Stimulated activated effector memory CD8-positive, alpha-beta T cell treated with anti-CD3 and anti-CD28 coated beads, Interleukin-12 subunit alpha, Interleukin-12 subunit beta, amount 100 ng/mL, for 72 hours (primary cell): ENCODE measurements around the gene NOXO1.

Experiments used
- ATAC-seq: fragments of 150-1000 bp; cut with Tn5 transposase; 2 replicates; pipeline ENCODE4 v1.10.0; 2021
- DNase-seq, 2 donors: peaks; one replicate each; pipeline ENCODE4 v3.0.0; 2021 to 2022; ENCODE audit warnings: low spot score in 2 of 2
- H3K27ac Mint-ChIP-seq: one replicate; pipeline ENCODE4 v1.8.0; 2022; ENCODE audit warnings: mild to moderate bottlenecking, mixed read lengths
- H3K36me3 Mint-ChIP-seq: one replicate; pipeline ENCODE4 v1.8.0; 2022; ENCODE audit warnings: mild to moderate bottlenecking, mixed read lengths
- H3K4me1 Mint-ChIP-seq: one replicate; pipeline ENCODE4 v1.8.0; 2022; ENCODE audit warnings: mixed read lengths
- H3K4me3 Mint-ChIP-seq: one replicate; pipeline ENCODE4 v1.8.0; 2022; ENCODE audit warnings: mild to moderate bottlenecking, mixed read lengths
- H3K9me3 Mint-ChIP-seq: one replicate; pipeline ENCODE4 v1.8.0; 2022; ENCODE audit warnings: mixed read lengths

Gene NOXO1, protein sequence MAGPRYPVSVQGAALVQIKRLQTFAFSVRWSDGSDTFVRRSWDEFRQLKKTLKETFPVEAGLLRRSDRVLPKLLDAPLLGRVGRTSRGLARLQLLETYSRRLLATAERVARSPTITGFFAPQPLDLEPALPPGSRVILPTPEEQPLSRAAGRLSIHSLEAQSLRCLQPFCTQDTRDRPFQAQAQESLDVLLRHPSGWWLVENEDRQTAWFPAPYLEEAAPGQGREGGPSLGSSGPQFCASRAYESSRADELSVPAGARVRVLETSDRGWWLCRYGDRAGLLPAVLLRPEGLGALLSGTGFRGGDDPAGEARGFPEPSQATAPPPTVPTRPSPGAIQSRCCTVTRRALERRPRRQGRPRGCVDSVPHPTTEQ

DNA sequence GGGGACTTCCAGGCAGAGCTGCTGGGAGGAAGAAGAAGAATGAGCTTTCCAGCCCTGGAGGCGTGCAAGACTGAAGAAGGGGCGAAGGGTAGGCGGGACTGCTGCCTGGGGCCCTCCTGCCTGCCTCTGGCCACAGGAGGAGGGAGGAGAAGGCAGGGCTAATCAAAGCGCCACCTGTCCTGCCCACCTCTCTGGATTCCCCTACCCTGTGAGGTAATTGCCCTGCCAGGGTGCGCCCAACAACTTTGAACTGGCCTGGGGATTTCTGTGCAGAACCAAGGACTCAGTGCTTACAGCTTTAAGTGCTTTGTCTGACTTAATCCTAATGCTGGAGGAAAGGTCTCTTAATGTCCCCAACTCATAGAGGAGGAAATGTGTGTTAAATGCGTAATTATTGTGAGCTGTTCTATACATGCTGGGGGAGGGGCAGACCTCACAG, at the start of gene NOXO1:
Gene NOXO1 (minus strand): TSS at position 72 of the 439 bp plus-strand sequence. CDS start 290 bp downstream, outside the sequence.
- Mint-ChIP-seq H3K4me3 (no peak within 1 kb of the TSS), H3K27ac (no peak within 1 kb of the TSS), H3K36me3 (peaks cover 34% of the 10 kb centered on the region), H3K9me3 (no peaks in the 10 kb centered on the region), H3K4me1 (peaks cover 35% of the 10 kb centered on the region)
- ATAC-seq = no peak
- DNase-seq = no peak

DNA sequence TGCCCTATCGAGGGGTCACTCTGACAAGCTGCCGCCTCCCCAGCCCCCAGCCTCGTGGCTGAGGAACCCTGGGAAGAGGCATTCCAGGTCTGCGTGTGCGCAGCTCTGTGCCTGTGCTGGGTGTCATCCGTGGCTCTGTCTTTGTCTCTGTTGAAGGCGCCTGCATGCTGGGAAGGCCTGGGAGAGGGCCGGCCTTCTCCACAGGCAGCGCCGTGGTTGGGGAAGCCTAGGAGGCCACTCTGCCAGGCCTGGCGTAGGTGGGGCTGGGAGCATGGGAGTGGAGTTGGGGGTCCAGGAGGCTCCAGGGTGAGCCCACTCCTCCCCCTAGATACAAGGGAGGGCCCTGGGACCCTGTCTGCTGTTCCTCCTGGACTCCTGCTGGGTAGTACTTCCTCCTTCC, 48.8 kb upstream of the NOXO1 start:
- Mint-ChIP-seq H3K4me1 (peaks cover 17% of the 10 kb centered on the region), H3K36me3 (no peaks in the 10 kb centered on the region), H3K9me3 (no peaks in the 10 kb centered on the region), H3K4me3 (no peak overlapping the region), H3K27ac (no peak overlapping the region)
- no peak for ATAC-seq
- no peak for DNase-seq

DNA sequence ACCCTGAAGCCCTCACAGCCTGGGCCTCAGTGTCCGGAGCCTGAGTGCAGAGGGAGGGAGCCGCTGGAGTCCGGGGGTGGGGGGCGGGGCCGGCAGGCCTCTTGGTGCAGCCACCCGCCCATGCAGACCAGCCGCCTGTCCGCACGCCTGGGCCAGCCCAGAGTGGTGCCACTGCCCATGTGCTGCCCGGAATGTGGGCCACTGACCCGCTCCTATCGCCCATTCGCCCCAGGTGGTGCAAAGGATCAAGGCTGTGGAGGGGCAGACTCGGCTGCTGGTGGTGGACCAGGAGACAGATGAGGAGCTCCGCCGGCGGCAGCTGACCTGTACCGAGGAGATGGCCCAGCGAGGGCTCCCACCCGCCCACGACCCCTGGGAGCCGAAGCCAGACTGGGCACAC, 48.1 kb upstream of the NOXO1 start:
- ATAC-seq = no peak
- Mint-ChIP-seq H3K9me3 (no peaks in the 10 kb centered on the region), H3K4me3 (no peak overlapping the region), H3K36me3 (no peaks in the 10 kb centered on the region), H3K27ac (no peak overlapping the region), H3K4me1 (peaks cover 17% of the 10 kb centered on the region)
- no peak for DNase-seq

DNA sequence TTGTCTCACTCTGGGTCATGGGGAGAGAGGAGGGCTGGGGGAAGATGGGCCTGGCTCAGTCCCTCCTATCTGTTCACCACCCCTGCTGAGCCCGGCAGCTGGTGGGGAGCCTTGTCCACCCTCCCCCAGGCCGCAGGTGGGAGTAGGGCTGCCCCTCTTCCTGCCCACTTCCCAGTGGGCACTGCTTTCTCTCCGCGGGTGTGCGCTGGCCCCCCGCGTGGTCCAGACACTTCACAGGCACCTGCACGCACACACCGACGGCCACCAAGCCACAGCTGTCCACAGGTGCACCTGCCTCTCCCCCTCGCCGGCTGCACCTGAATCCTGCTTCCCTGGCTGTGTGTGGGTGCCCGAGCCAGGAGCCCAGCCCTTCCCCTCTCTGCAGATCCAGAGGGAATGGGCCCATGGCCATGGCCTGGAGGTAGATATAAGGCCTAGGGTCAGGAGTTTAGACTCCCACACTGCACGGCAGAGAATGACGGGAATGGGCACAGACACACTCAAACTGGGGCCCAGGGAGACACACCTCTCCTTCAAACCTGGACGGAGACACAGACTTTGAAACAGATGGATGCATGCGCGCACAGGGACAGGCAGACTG, 47.5 kb upstream of the NOXO1 start:
- no peak for DNase-seq
- no peak for ATAC-seq
- H3K36me3 Mint-ChIP-seq = no peaks in the 10 kb centered on the region
- H3K4me1 Mint-ChIP-seq = peaks cover 17% of the 10 kb centered on the region
- H3K27ac Mint-ChIP-seq = no peak overlapping the region
- H3K4me3 Mint-ChIP-seq = no peak overlapping the region
- H3K9me3 Mint-ChIP-seq = no peaks in the 10 kb centered on the region

DNA sequence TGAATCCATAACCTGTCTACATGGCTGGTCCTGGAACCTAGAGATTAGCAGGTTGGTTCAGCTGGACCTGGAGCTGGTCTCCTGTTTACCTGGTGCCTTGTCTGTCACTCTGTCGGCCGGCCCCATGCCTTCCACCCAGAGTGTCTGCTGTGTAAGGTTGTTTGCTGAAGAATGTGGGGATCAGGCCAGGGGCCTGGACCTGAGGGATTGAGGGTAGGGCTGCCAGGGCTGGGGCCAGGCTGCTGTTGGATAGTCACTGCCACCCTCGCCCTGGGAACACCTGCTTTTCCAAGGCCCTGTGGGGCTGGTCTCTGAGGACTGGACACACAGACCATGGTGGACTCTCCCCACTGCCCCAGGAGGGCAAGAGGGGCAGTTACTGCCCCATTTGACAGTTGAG, 46.9 kb upstream of the NOXO1 start:
- H3K9me3 Mint-ChIP-seq = no peaks in the 10 kb centered on the region
- no peak overlapping the region for H3K27ac Mint-ChIP-seq
- H3K4me3 Mint-ChIP-seq = peak overlapping the region; percentile 55
- ATAC-seq (no peak), DNase-seq (no peak)
- no peaks in the 10 kb centered on the region for H3K36me3 Mint-ChIP-seq
- peaks cover 22% of the 10 kb centered on the region for H3K4me1 Mint-ChIP-seq

DNA sequence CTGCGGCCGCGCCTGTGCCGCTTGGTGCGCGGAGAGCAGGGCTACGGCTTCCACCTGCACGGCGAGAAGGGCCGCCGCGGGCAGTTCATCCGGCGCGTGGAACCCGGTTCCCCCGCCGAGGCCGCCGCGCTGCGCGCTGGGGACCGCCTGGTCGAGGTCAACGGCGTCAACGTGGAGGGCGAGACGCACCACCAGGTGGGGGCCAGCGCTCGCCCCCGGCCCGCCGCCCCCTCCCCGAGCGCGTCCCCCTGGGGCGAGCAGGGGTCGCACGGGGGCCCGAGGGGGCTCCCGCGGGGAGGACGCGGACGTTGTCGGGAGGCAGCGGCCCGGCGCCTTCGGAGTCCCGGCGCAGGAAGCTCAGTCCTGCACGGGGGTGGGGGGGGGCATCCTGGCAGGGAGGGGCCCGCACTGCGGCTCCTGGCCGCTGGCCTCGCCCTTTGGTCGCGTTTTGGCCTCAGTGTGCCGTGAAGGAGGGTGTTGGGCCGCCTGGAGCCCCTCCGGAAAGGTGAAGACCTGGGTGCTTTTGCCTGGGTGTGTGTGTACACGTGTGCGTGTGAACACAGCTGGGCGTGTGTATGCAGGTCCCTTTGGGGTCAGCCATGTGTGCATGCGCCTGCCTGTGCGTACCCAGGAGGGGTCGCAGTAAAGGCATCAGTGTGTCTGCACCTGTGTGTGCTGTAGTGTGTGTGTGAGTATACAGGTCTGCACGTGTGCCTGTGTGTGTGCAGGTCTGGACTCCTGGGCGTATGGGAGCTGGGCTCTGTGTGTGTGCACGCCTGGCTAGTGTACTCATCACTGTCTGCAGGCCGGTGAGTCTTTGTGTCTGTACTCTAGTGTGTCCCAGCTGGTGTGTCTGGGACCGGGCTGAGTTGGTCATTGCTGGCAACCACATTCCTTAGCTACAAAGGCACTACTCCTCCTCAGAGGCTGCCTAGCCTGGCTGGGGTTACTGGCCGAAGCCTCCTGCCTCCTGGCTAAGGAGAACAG, 46.0 kb upstream of the NOXO1 start:
- Mint-ChIP-seq H3K4me1 (peaks cover 27% of the 10 kb centered on the region), H3K4me3 (peak overlapping the region; percentile 55), H3K27ac (no peak overlapping the region), H3K9me3 (no peaks in the 10 kb centered on the region), H3K36me3 (no peaks in the 10 kb centered on the region)
- DNase-seq (no peak), ATAC-seq (peak; percentile 25)

DNA sequence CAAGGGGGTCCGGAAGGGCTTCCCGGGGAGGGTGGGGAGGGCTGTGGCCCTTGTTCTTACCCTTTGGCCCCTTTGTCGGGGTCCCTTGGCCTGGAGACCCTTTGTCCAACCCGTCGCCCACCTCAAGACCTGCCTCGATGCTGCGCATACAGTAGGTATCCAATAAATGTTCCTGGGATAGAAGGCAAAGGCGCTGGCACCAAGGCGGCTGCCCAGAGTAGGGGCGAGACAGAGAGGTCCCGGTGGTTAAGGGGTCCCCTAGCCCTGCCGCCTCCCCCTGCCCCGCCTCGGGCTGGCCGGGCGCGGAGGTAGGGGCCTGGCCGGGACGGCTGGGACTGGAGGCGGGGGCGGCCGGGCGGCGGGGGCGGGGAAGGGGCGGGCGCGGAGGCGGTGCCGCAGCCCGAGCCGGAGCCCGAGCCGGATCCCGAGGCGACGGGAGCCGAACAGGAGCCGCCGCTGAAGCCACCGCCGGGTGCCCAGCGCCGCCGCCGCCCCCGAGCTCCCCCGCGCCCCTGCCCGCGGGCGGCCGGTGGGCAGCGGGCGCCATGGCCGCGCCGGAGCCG, 45.3 kb upstream of the NOXO1 start, which contains the start of gene NHERF2:
Gene NHERF2 (plus strand): TSS at position 442 of the 563 bp plus-strand sequence. CDS start 104 bp downstream, at position 546.
- ATAC-seq = peak; percentile 1
- Mint-ChIP-seq H3K4me3 (peak within 1 kb of the TSS; percentile 55), H3K4me1 (peaks cover 24% of the 10 kb centered on the region), H3K27ac (no peak within 1 kb of the TSS), H3K9me3 (no peaks in the 10 kb centered on the region), H3K36me3 (no peaks in the 10 kb centered on the region)
- DNase-seq = no peak

DNA sequence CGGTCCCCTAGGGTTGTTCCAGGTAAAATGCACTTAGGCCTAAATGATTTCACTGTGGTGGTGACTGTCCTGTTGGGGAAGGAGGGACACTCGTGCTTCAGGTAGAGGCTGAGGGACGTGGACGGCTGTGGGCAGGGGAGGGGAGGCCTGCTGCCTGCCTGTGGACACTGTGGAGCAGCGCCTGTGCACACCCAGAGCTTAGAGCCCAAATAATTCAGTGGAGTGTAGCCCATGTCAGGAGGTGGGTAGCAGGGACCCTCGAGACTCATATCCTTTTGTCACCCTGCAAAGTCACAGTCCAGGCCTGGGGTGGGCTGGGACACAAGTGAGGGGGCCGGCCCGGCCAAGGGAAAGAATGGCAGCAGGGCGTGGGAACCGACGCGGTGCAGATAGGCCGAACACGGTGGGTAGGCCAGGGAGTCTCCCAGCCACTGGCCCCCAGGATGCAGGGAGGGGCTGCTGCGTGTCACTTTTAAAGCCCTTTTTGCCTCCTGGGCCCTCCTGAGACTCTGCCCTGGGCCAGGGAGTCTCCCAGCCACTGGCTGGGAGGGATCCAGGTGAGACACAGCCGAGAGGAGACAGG, 44.7 kb upstream of the NOXO1 start:
- Mint-ChIP-seq H3K4me1 (peaks cover 24% of the 10 kb centered on the region), H3K4me3 (peak overlapping the region; percentile 55), H3K27ac (no peak overlapping the region), H3K36me3 (no peaks in the 10 kb centered on the region), H3K9me3 (no peaks in the 10 kb centered on the region)
- no peak for DNase-seq
- ATAC-seq = no peak

DNA sequence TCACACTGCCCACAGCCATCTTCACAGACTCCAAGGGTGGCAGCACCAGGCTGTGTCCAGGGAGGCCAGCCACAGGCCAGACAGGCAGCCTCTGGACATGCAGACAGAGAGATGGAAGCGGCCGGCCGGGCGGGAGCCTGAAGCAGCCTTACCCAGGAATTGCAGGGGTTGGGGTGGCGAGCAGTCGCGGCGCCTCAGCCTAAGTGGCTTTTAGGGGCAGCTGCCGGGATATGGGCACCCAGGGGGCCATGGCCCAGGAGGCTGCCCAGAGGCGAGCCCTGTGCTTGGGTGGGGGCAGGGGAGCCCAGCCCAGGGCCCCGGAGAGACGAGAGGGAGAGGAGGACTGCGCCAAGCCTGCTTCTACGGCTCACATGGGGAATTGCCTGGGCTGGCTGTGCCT, 44.0 kb upstream of the NOXO1 start:
- ATAC-seq (no peak), DNase-seq (no peak)
- no peaks in the 10 kb centered on the region for H3K9me3 Mint-ChIP-seq
- H3K4me3 Mint-ChIP-seq = peak overlapping the region; percentile 55
- H3K4me1 Mint-ChIP-seq = peaks cover 30% of the 10 kb centered on the region
- H3K27ac Mint-ChIP-seq = peak overlapping the region; percentile 52
- H3K36me3 Mint-ChIP-seq = no peaks in the 10 kb centered on the region

DNA sequence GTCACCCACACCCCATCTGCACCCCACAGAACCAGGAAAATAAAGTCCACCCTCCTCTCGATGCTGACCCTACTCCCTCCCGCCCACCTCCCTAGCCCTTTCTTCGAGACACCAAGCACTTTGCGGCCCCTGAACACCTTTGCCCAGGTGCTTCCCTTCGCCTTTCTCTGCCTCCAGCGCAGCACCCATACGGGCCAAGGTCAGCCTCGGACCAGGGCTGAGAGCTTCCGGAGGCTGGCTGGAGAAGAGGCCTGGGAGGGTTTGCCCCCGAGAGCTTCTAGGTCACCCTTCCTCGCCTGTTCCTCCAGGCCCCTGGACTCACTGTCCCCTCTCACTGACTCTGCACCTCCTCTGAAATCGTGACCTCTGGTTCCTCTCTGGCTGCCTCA, 42.8 kb upstream of the NOXO1 start:
- Mint-ChIP-seq H3K36me3 (no peaks in the 10 kb centered on the region), H3K27ac (no peak overlapping the region), H3K4me1 (peaks cover 30% of the 10 kb centered on the region), H3K9me3 (no peaks in the 10 kb centered on the region), H3K4me3 (no peak overlapping the region)
- ATAC-seq (no peak), DNase-seq (no peak)

DNA sequence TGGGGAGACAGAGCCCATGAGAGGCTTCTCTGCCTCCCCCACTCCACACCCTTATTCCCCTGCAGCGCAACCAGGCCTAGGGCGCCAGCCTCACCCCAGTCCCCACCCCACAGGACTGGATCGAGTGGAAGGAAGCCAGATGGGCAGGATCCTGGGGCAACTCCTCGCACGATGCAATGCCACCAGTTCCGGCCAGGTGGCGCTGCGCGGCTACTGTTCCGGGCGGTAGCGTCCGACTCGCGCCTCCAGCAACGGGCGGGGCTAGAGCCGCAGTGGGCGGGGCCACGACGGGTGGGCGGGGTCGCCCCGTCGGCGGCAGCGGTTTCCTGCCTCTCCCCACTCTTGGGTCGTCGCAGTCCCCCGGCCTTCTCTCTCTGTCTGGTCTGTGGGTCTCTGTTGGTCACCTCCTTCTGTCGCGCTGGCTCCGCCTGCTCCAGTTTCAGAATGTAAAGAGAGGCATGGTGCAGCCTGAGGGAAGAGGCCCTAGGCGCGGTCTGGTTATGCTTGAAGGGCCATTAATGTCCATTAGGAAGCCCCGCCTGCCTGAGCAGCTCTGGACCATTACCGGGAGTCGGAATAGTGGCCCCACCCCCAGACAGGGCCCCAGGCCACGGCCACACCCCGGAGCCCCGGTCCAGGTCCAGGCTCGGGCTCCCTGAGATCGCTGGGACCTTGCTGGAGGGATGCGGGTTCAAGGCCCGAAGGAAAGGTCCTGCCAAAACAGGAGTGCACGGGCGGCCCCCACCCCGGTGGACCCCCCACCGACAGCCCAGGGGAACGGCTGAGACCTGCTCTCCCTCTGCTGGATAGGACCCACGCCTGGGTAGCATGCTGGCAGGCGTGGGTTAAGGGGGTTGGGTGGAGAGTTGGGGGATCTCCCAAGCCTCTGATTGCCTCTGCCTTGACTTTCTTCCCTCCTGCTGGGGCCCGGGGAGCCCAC, 42.1 kb upstream of the NOXO1 start:
- Mint-ChIP-seq H3K27ac (peak overlapping the region; percentile 87), H3K4me1 (peaks cover 30% of the 10 kb centered on the region), H3K9me3 (no peaks in the 10 kb centered on the region), H3K4me3 (peak overlapping the region; percentile 74), H3K36me3 (no peaks in the 10 kb centered on the region)
- ATAC-seq (peak; percentile 83), DNase-seq (peak; percentile 99)

DNA sequence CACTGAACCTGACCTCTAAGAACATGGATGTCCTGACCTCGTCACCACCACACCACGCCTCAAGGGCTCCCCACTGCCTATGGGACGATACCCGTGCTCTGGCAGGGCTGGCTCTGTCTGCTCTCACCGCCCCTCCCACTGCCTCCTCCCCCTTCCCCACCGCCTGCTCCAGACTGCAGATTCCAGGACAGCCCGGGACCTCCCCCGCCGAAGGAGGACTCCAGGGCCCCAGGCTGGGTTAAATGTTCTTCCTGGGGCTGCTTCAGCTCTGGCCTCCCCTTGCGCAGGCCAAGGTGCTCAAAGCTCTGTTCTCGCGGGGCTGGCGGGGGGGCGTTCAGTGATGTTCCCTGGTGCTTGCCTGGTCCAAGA, 41.4 kb upstream of the NOXO1 start:
- ATAC-seq (peak; percentile 51), DNase-seq (peak in 1 of 2 donors; percentile 68)
- peaks cover 30% of the 10 kb centered on the region for H3K4me1 Mint-ChIP-seq
- H3K36me3 Mint-ChIP-seq = no peaks in the 10 kb centered on the region
- H3K9me3 Mint-ChIP-seq = no peaks in the 10 kb centered on the region
- peak overlapping the region; percentile 87 for H3K27ac Mint-ChIP-seq
- H3K4me3 Mint-ChIP-seq = peak overlapping the region; percentile 74

DNA sequence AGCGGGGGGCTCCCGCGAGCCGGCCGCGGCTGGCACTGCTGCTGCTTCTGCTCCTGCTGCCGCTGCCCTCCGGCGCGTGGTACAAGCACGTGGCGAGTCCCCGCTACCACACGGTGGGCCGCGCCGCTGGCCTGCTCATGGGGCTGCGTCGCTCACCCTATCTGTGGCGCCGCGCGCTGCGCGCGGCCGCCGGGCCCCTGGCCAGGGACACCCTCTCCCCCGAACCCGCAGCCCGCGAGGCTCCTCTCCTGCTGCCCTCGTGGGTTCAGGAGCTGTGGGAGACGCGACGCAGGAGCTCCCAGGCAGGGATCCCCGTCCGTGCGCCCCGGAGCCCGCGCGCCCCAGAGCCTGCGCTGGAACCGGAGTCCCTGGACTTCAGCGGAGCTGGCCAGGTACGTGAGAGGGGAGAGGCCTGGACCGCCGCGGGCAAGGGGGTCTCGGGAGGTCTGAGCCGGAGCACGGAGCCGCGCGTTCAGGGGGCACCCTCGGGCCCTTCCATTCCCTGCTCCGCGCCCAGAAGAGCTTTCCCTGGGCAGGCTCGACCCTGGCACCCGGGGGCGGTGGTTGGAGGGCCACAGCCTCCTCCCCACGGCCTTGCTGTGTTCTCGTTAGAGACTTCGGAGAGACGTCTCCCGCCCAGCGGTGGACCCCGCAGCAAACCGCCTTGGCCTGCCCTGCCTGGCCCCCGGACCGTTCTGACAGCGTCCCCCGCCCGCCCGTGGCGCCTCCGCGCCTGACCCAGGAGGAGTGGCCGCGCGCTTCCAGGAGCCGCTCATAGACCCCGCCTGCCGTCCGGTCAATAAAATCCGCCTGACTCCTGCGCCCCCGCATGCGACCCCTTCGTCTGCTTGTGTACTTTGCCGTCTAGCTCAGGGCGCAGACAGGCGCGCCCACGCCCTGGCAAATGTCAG, 38.9 kb upstream of the NOXO1 start:
- ATAC-seq (no peak), DNase-seq (no peak)
- Mint-ChIP-seq H3K27ac (no peak overlapping the region), H3K4me3 (peak overlapping the region; percentile 33), H3K9me3 (no peaks in the 10 kb centered on the region), H3K36me3 (no peaks in the 10 kb centered on the region), H3K4me1 (peaks cover 19% of the 10 kb centered on the region)
